Measurements from ENCODE around the gene SESTD1. TPM values are rescaled to one million over a fixed set of nuclear protein-coding genes. Genes with fewer than 3 reads are reported as not detected.

The SESTD1 gene
- total and polyA plus RNA-seq, 2 of the 4 experiments (the other 2 are of a cell fraction) = 8.4 to 12.7 TPM

- Histone ChIP-seq H3K14ac (replicated peaks; ENCODE audit: low read depth, low read length) (no peak overlapping the region), H3K56ac (ENCODE audit: extremely low read depth, insufficient read depth, low read length) (no peak overlapping the region), H2AK9ac (replicated peaks; ENCODE audit: low read depth, low read length, poor library complexity) (no peak overlapping the region), H3K27me3 (ENCODE audit: control insufficient read depth, insufficient read depth, low read length) (peaks cover 9% of the 10 kb centered on the region), H3K18ac (ENCODE audit: low read depth, low read length) (no peak overlapping the region), H4K8ac (ENCODE audit: low read depth in 2 of 2, low read length in 2 of 2) (no peak overlapping the region), H2BK15ac (ENCODE audit: low read depth, low read length) (no peak overlapping the region), H3K36me3 (ENCODE audit: control insufficient read depth, insufficient read depth, low read length) (no peaks in the 10 kb centered on the region), H3K27ac (ENCODE audit: insufficient read depth, low read length) (no peak overlapping the region), H2AFZ (replicated peaks; ENCODE audit: low read length, poor library complexity) (no peak overlapping the region), H4K20me1 (ENCODE audit: insufficient read depth, low read length) (no peaks in the 10 kb centered on the region), H2BK120ac (ENCODE audit: low read depth, low read length) (no peak overlapping the region), H2AK5ac (ENCODE audit: low read depth, low read length) (no peak overlapping the region), H3K4me1 (ENCODE audit: control insufficient read depth, insufficient read depth, low read length) (peaks cover 2% of the 10 kb centered on the region; the same call in 1 of the 2 replicates), H4K91ac (ENCODE audit: insufficient read depth, low read depth, low read length) (no peak overlapping the region), H2BK5ac (ENCODE audit: low read depth, low read length, poor library complexity, severe bottlenecking) (no peak overlapping the region), H3K79me1 (ENCODE audit: low read depth in 1 of 2, low read length in 2 of 2) (no peaks in the 10 kb centered on the region), H3K9me3 (ENCODE audit: control insufficient read depth, insufficient read depth, low read length) (no peaks in the 10 kb centered on the region), H3K4ac (ENCODE audit: low read depth, low read length) (no peak overlapping the region), H3K23ac (ENCODE audit: low read depth, low read length) (no peak overlapping the region), H3K4me3 (ENCODE audit: insufficient read depth, low read depth, low read length) (no peak overlapping the region), H4K5ac (ENCODE audit: low read depth, low read length) (no peak overlapping the region), H3K4me2 (ENCODE audit: low read depth, low read length) (no peak overlapping the region), H3K9ac (ENCODE audit: low read depth, low read length) (no peak overlapping the region), H2BK20ac (ENCODE audit: low read depth, low read length) (no peak overlapping the region), H3K9me1 (ENCODE audit: insufficient read depth, low read length) (no peaks in the 10 kb centered on the region)
- 38% methylated on average over 1 of the region's 5 CpGs; no CpG with 5 or more reads in 1 of the 2 experiments for WGBS, 2 experiments (ENCODE audit: extremely low coverage in 2 of 2, insufficient read length in 1 of 2)
- POLR2A ChIA-PET (ENCODE audit: unreplicated experiment) = no interaction called here
- no TSS peak for BruUV-seq (replicated peaks)
- CTCF ChIA-PET = no interaction called here
- ATAC-seq (ENCODE audit: low read depth) (no peak), DNase-seq (no peak)
- in situ Hi-C loops (cut with MboI; ENCODE audit: low sequenced_read_pairs) (no loop called here), intact Hi-C loops (cut with micrococcal nuclease) (no loop called here), dilution Hi-C loops (cut with HindIII; ENCODE audit: low sequenced_read_pairs, unreplicated experiment) (no loop called here)
- TF ChIP-seq MAFK (IDR thresholded peaks at IDR 0.05; ENCODE audit: low read depth, low read length) = no peak
- TF ChIP-seq RFX5 (IDR thresholded peaks at IDR 0.05; ENCODE audit: low read depth, low read length) = no peak
- TF ChIP-seq CTCF (conservative IDR thresholded peaks at IDR 0.05; ENCODE audit: low read depth, low read length) = no peak
- no peak for TF ChIP-seq FOS (IDR thresholded peaks at IDR 0.05; ENCODE audit: low read depth, low read length)
These were observed 43.2 kb upstream of the SESTD1 start for GRCh38 chr2:179307616-179308371.
